Right lobe of liver (tissue), 4 donors: Measurements from ENCODE around the gene SPIB.

Experiments used
- POLR2A ChIP-seq: fragments of 450-650 bp; IDR thresholded peaks from one replicate; pipeline ENCODE4 v1.6.1; 2017; ENCODE audit warnings: antibody characterized with exemption, mild to moderate bottlenecking
- TF ChIP-seq, protein P1 (sequence below), 4 donors: fragments of 200-600 bp in 3 of 4; fragments of 450-650 bp in 1 of 4; IDR thresholded peaks; one replicate each; pipeline versions ENCODE4 v1.5.1 to v1.8.0; 2016 to 2022; ENCODE audit warnings: antibody characterized with exemption in 4 of 4, mild to moderate bottlenecking in 2 of 4
- donor health status: DM: no; HTN: no; CAD: no.
- donor health status: DM: no; HTN: no; CAD: no.
- donor health status: DM: no; HTN: yes; CAD: no.

DNA sequence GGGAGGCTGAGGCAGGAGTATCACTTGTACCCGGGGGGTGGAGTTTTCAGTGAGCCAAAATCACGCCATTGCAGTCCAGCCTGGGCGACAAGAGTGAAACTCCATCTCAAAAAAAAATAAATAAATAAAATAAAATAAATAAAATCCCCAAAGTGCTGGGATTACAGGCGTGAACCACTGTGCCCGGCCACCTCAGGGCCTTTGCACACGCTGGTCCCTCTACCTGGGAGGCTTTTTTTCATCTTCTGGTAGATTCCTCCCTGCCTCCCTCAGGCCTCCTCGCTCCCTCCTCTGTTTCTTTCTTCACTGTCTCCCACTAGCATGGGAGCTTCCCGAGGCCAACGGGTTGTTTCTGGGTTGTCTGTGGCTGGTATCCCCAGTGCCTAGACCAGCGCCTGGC is 29.0 kb downstream of the SPIB start:
- TF ChIP-seq, protein P1, sequence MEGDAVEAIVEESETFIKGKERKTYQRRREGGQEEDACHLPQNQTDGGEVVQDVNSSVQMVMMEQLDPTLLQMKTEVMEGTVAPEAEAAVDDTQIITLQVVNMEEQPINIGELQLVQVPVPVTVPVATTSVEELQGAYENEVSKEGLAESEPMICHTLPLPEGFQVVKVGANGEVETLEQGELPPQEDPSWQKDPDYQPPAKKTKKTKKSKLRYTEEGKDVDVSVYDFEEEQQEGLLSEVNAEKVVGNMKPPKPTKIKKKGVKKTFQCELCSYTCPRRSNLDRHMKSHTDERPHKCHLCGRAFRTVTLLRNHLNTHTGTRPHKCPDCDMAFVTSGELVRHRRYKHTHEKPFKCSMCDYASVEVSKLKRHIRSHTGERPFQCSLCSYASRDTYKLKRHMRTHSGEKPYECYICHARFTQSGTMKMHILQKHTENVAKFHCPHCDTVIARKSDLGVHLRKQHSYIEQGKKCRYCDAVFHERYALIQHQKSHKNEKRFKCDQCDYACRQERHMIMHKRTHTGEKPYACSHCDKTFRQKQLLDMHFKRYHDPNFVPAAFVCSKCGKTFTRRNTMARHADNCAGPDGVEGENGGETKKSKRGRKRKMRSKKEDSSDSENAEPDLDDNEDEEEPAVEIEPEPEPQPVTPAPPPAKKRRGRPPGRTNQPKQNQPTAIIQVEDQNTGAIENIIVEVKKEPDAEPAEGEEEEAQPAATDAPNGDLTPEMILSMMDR (IDR thresholded peaks at IDR 0.05) = no peak
- TF ChIP-seq POLR2A = no peak
